Thyroid gland (tissue), 4 donors: ENCODE data around the gene ZRANB3.

ENCODE experiments used
- POLR2A ChIP-seq, 2 donors: fragments of 450-650 bp; IDR thresholded peaks; one replicate each; pipeline ENCODE4 v1.6.1; 2017; ENCODE audit warnings: antibody characterized with exemption in 2 of 2, mild to moderate bottlenecking in 2 of 2, moderate library complexity in 1 of 2
- TF ChIP-seq, protein P1 (sequence below), 6 experiments: fragments of 200-600 bp in 3 of 6; fragments of 450-650 bp in 3 of 6; sonication (generic) in 3 of 6; IDR thresholded peaks; one replicate each; pipeline ENCODE4 v1.5.1; 2016 to 2019; ENCODE audit warnings: antibody characterized with exemption in 6 of 6, mild to moderate bottlenecking in 2 of 6, inconsistent platforms in 1 of 6, moderate library complexity in 1 of 6

DNA sequence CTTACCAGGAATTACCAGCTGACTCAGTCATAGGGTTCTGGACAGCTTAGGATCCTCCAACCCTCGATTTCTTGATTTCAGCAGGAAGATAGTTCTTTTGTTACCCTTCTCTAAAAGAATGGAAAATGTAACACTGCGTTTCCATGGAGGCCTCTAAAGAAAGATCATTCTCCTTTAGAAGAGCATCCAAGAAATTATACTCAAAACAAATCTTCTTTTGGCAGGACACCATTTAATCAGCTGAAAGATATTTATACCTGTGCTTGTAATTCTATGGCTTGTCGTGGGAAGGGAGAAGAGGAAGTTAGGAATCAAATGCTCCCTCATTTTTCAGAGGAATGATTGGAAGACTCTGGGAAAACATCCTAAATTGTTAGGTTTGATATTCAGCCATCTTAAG lies 348.4 kb downstream of the ZRANB3 start:
- TF ChIP-seq, protein P1, sequence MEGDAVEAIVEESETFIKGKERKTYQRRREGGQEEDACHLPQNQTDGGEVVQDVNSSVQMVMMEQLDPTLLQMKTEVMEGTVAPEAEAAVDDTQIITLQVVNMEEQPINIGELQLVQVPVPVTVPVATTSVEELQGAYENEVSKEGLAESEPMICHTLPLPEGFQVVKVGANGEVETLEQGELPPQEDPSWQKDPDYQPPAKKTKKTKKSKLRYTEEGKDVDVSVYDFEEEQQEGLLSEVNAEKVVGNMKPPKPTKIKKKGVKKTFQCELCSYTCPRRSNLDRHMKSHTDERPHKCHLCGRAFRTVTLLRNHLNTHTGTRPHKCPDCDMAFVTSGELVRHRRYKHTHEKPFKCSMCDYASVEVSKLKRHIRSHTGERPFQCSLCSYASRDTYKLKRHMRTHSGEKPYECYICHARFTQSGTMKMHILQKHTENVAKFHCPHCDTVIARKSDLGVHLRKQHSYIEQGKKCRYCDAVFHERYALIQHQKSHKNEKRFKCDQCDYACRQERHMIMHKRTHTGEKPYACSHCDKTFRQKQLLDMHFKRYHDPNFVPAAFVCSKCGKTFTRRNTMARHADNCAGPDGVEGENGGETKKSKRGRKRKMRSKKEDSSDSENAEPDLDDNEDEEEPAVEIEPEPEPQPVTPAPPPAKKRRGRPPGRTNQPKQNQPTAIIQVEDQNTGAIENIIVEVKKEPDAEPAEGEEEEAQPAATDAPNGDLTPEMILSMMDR (IDR thresholded peaks at IDR 0.05), result no peak
- TF ChIP-seq POLR2A (IDR thresholded peaks at IDR 0.05), result no peak
